ENCODE data around the gene HSPA1A. TPM values are rescaled to one million over a fixed set of nuclear protein-coding genes. Genes with fewer than 3 reads are reported as not detected.

The HSPA1A gene
- 70.8 TPM for polyA plus RNA-seq (2013, experiment 1 of 2)
- 71.3 TPM for polyA plus RNA-seq (2013, experiment 2 of 2)

DNA sequence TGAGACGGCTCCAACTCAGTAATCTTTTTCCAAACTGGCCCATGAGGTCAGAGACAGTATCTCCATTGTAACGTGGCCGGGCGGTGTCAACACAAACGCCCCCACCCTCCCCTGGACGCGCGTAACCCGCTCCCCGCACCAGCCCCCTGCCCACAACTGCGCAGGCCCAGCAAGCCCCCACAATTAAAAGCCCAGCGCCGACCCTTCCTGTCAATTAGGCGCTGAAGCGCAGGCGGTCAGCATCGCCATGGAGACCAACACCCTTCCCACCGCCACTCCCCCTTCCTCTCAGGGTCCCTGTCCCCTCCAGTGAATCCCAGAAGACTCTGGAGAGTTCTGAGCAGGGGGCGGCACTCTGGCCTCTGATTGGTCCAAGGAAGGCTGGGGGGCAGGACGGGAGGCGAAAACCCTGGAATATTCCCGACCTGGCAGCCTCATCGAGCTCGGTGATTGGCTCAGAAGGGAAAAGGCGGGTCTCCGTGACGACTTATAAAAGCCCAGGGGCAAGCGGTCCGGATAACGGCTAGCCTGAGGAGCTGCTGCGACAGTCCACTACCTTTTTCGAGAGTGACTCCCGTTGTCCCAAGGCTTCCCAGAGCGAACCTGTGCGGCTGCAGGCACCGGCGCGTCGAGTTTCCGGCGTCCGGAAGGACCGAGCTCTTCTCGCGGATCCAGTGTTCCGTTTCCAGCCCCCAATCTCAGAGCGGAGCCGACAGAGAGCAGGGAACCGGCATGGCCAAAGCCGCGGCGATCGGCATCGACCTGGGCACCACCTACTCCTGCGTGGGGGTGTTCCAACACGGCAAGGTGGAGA, at the start of gene HSPA1A, which contains the start of gene HSPA1L:
HSPA1A (plus strand) TSS at position 519 of the 814 bp plus-strand sequence; CDS start at position 733, 214 bp downstream.
HSPA1L (minus strand) TSS at position 259 of the 814 bp plus-strand sequence. CDS start 3,311 bp downstream, outside the sequence.
- peak within 1 kb of the TSS; percentile 86 for H3K9ac ChIP-seq (ENCODE audit: low read depth, low read length, poor library complexity)
- peak within 1 kb of the TSS; percentile 75 for H2AFZ ChIP-seq (ENCODE audit: low read length)
- no peak within 1 kb of the TSS for H2BK12ac ChIP-seq (ENCODE audit: low read length)
- no peak within 1 kb of the TSS for H3K14ac ChIP-seq (ENCODE audit: low read length)
- H2BK120ac ChIP-seq (ENCODE audit: low read depth, low read length) = peak within 1 kb of the TSS; percentile 72
- peak within 1 kb of the TSS; percentile 69 for H3K4me2 ChIP-seq (ENCODE audit: insufficient read depth, low read length, poor library complexity, severe bottlenecking)
- no peak within 1 kb of the TSS for H2BK5ac ChIP-seq (ENCODE audit: low read length)
- peak within 1 kb of the TSS; percentile 97 for H3K18ac ChIP-seq (ENCODE audit: low read length)
- H4K8ac ChIP-seq (ENCODE audit: low read depth, low read length) = no peak within 1 kb of the TSS
- H3K79me1 ChIP-seq (ENCODE audit: low read depth, low read length) = peaks cover 1% of the 10 kb centered on the region
- H3K9me3 ChIP-seq (replicated peaks in 1 of 2; ENCODE audit: control insufficient read depth in 2 of 2, insufficient read depth in 1 of 2, low read depth in 1 of 2, low read length in 2 of 2) = peaks cover 2 to 6% of the 10 kb centered on the region in 2 donors
- peak within 1 kb of the TSS; percentile 81 for H2AK5ac ChIP-seq (ENCODE audit: low read depth, low read length)
- no peaks in the 10 kb centered on the region for H3K27me3 ChIP-seq (ENCODE audit: control insufficient read depth in 3 of 3, insufficient read depth in 3 of 3, low read depth in 1 of 3, low read length in 3 of 3)
- H3K4me1 ChIP-seq (ENCODE audit: control insufficient read depth in 2 of 2, insufficient read depth in 1 of 2, low read depth in 1 of 2, low read length in 2 of 2) = peaks cover 0 to 6% of the 10 kb centered on the region in 2 donors
- no peak within 1 kb of the TSS for H2BK15ac ChIP-seq (ENCODE audit: low read length)
- DNase-seq (ENCODE audit: low spot score) = peak; percentile 96
- H3K27ac ChIP-seq (replicated peaks; ENCODE audit: low read length) = peak within 1 kb of the TSS; percentile 99
- WGBS, 2 donors (ENCODE audit: extremely low coverage in 2 of 2, insufficient read length in 2 of 2, insufficient replicate concordance in 1 of 2) = no CpG with 5 or more reads among the region's 56 CpGs
- no peak within 1 kb of the TSS for H3K4ac ChIP-seq (ENCODE audit: low read length)
- H4K91ac ChIP-seq (ENCODE audit: low read depth, low read length, poor library complexity) = no peak within 1 kb of the TSS
- H3K36me3 ChIP-seq (replicated peaks in 1 of 2; ENCODE audit: control insufficient read depth in 2 of 2, insufficient read depth in 2 of 2, low read length in 2 of 2) = peaks cover 0 to 2% of the 10 kb centered on the region in 2 donors
- H3K4me3 ChIP-seq (ENCODE audit: low read length in 2 of 2) = peak within 1 kb of the TSS; percentile 17 to 81
- peak within 1 kb of the TSS; percentile 100 for H3K23ac ChIP-seq (ENCODE audit: low read depth, low read length, poor library complexity)

DNA sequence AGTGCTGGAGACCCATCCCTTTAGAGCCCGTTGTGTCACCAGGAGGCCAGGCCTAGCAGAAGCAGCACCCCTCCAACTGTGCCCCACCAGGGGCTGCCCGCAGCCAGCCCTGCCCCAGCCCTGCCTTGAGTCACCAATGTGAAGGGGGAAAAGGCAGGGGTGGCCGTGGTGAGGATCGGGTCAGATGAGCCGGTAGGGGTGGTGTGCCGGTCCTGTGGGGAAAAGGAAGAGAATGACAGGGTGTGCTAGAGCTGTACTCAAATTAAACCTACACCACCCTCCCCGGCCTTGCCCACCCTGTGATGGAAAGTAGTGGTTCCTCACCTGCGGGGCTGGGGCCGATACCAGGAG, 49.8 kb upstream of the HSPA1A start:
- WGBS, 2 donors (ENCODE audit: extremely low coverage in 2 of 2, insufficient read length in 2 of 2, insufficient replicate concordance in 1 of 2) = no CpG with 5 or more reads among the region's 9 CpGs
- no peak overlapping the region for H4K8ac ChIP-seq (ENCODE audit: low read depth, low read length)
- H3K4me1 ChIP-seq (ENCODE audit: control insufficient read depth in 2 of 2, insufficient read depth in 1 of 2, low read depth in 1 of 2, low read length in 2 of 2) = peaks cover 15 to 23% of the 10 kb centered on the region in 2 donors
- H2BK5ac ChIP-seq (ENCODE audit: low read length) = no peak overlapping the region
- no peaks in the 10 kb centered on the region for H3K79me1 ChIP-seq (ENCODE audit: low read depth, low read length)
- peaks cover 0 to 1% of the 10 kb centered on the region in 2 donors for H3K9me3 ChIP-seq (replicated peaks in 1 of 2; ENCODE audit: control insufficient read depth in 2 of 2, insufficient read depth in 1 of 2, low read depth in 1 of 2, low read length in 2 of 2)
- H3K36me3 ChIP-seq (replicated peaks in 1 of 2; ENCODE audit: control insufficient read depth in 2 of 2, insufficient read depth in 2 of 2, low read length in 2 of 2) = peaks cover 9 to 46% of the 10 kb centered on the region in 2 donors
- H2AK5ac ChIP-seq (ENCODE audit: low read depth, low read length) = peak overlapping the region; percentile 95
- H4K91ac ChIP-seq (ENCODE audit: low read depth, low read length, poor library complexity) = peak overlapping the region; percentile 35
- H3K4ac ChIP-seq (ENCODE audit: low read length) = no peak overlapping the region
- H3K4me2 ChIP-seq (ENCODE audit: insufficient read depth, low read length, poor library complexity, severe bottlenecking) = no peak overlapping the region
- H3K4me3 ChIP-seq (ENCODE audit: low read length in 2 of 2) = no peak overlapping the region
- H3K27ac ChIP-seq (replicated peaks; ENCODE audit: low read length) = no peak overlapping the region
- H3K14ac ChIP-seq (ENCODE audit: low read length) = no peak overlapping the region
- no peak for DNase-seq (ENCODE audit: low spot score)
- H3K9ac ChIP-seq (ENCODE audit: low read depth, low read length, poor library complexity) = no peak overlapping the region
- no peak overlapping the region for H3K18ac ChIP-seq (ENCODE audit: low read length)
- no peak overlapping the region for H2BK120ac ChIP-seq (ENCODE audit: low read depth, low read length)
- H2AFZ ChIP-seq (ENCODE audit: low read length) = no peak overlapping the region
- H3K23ac ChIP-seq (ENCODE audit: low read depth, low read length, poor library complexity) = peak overlapping the region; percentile 23
- no peaks in the 10 kb centered on the region for H3K27me3 ChIP-seq (ENCODE audit: control insufficient read depth in 3 of 3, insufficient read depth in 3 of 3, low read depth in 1 of 3, low read length in 3 of 3)
- no peak overlapping the region for H2BK12ac ChIP-seq (ENCODE audit: low read length)
- peak overlapping the region; percentile 11 for H2BK15ac ChIP-seq (ENCODE audit: low read length)

DNA sequence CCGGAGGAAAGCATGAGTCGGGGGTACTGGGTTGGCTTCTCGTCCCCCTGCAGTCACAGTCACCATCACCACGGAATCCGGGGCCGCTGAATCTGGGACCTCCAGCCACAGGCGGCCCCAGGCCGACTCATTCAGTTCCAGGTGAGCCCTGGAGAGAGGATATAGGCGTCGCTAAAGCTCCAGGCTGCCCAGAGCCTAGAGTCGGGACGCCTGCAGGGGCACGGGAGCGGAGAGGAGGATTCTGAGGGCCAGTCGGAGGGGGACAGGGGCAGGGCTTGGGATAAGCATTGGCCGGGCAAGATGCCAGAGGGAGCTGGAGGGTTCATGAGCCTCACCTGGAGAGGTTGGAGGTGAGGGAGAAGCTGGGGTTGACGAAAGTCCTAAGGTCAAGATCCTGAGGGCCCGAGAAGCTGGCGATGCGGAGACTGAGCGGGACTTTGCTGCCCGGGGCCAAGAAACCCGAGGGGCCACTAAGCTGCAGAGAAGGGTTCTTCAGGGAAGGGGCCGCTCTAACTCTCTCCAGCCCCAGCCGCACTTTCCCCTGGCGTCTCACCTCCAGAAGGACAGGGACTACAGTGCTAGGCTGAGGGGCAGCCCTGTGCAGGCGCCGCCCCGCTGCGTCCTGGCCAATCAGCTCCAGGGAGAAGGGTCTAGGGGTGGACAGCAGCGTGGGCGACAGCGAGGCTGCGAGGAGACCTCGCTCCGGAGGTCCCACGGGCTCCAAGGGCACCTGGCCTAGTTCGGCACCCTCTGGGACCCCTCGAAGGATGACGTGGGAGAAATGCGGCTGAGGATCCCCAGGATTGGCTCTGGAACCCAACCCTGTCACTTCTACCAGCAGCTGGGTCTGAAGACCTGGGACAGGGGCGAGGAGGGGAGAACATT, 49.2 kb upstream of the HSPA1A start:
- H2BK120ac ChIP-seq (ENCODE audit: low read depth, low read length) = no peak overlapping the region
- no CpG with 5 or more reads among the region's 42 CpGs for WGBS, 2 donors (ENCODE audit: extremely low coverage in 2 of 2, insufficient read length in 2 of 2, insufficient replicate concordance in 1 of 2)
- no peaks in the 10 kb centered on the region for H3K79me1 ChIP-seq (ENCODE audit: low read depth, low read length)
- no peak overlapping the region for H2BK12ac ChIP-seq (ENCODE audit: low read length)
- H3K4me3 ChIP-seq (ENCODE audit: low read length in 2 of 2) = no peak overlapping the region
- H3K4me2 ChIP-seq (ENCODE audit: insufficient read depth, low read length, poor library complexity, severe bottlenecking) = peak overlapping the region; percentile 56
- H2AFZ ChIP-seq (ENCODE audit: low read length) = no peak overlapping the region
- peak overlapping the region; percentile 11 for H2BK15ac ChIP-seq (ENCODE audit: low read length)
- H3K14ac ChIP-seq (ENCODE audit: low read length) = no peak overlapping the region
- peak overlapping the region; percentile 35 for H4K91ac ChIP-seq (ENCODE audit: low read depth, low read length, poor library complexity)
- no peak overlapping the region for H2BK5ac ChIP-seq (ENCODE audit: low read length)
- peaks cover 15 to 23% of the 10 kb centered on the region in 2 donors for H3K4me1 ChIP-seq (ENCODE audit: control insufficient read depth in 2 of 2, insufficient read depth in 1 of 2, low read depth in 1 of 2, low read length in 2 of 2)
- peak overlapping the region; percentile 33 for H3K18ac ChIP-seq (ENCODE audit: low read length)
- H3K27me3 ChIP-seq (ENCODE audit: control insufficient read depth in 3 of 3, insufficient read depth in 3 of 3, low read depth in 1 of 3, low read length in 3 of 3) = no peaks in the 10 kb centered on the region
- H3K9ac ChIP-seq (ENCODE audit: low read depth, low read length, poor library complexity) = no peak overlapping the region
- DNase-seq (ENCODE audit: low spot score) = no peak
- peaks cover 0 to 1% of the 10 kb centered on the region in 2 donors for H3K9me3 ChIP-seq (replicated peaks in 1 of 2; ENCODE audit: control insufficient read depth in 2 of 2, insufficient read depth in 1 of 2, low read depth in 1 of 2, low read length in 2 of 2)
- no peak overlapping the region for H3K4ac ChIP-seq (ENCODE audit: low read length)
- H2AK5ac ChIP-seq (ENCODE audit: low read depth, low read length) = peak overlapping the region; percentile 95
- no peak overlapping the region for H3K27ac ChIP-seq (replicated peaks; ENCODE audit: low read length)
- H4K8ac ChIP-seq (ENCODE audit: low read depth, low read length) = no peak overlapping the region
- no peak overlapping the region for H3K23ac ChIP-seq (ENCODE audit: low read depth, low read length, poor library complexity)
- H3K36me3 ChIP-seq (replicated peaks in 1 of 2; ENCODE audit: control insufficient read depth in 2 of 2, insufficient read depth in 2 of 2, low read length in 2 of 2) = peaks cover 7 to 39% of the 10 kb centered on the region in 2 donors

All from neuronal stem cell (in vitro differentiated cells).